Fibroblast of lung (primary cell): ENCODE measurements around the gene IER5L.

Source experiments
- EZH2 ChIP-seq: IDR thresholded peaks from 2 replicates; pipeline ENCODE4 v1.5.1; 2012; ENCODE audit warnings: low read length, control low read depth, mild to moderate bottlenecking; ENCODE audit errors: missing control alignments
- TF ChIP-seq, protein P1 (sequence below), 2 donors: IDR thresholded peaks in 1 of 2; conservative IDR thresholded peaks in 1 of 2; 1 replicate in 1 of 2; 2 replicates in 1 of 2; pipeline ENCODE4 v1.5.1; 2011 to 2012; ENCODE audit warnings: low read length in 2 of 2, control low read depth in 1 of 2, inconsistent platforms in 1 of 2, low read depth in 1 of 2, mild to moderate bottlenecking in 1 of 2

DNA sequence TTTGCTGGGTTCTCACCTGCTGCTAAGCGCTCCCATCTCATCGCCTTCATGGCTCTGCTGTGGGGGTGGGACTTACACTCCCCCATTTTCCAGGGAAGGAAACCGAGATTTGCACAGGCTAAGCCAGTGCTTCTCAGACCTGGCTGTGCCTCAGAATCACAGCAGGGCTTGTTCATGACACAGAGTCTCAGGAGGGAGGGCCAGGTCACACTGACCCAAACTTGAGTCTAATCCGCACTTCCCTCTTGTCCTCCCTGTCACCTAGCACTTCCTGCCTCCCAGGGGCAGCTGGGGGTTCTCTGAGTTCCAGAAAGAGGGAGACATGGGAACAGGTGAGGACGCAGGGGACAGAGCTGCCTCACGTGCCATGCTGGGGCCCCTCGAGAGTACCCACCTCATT, 15.6 kb upstream of the IER5L start:
- TF ChIP-seq, protein P1, sequence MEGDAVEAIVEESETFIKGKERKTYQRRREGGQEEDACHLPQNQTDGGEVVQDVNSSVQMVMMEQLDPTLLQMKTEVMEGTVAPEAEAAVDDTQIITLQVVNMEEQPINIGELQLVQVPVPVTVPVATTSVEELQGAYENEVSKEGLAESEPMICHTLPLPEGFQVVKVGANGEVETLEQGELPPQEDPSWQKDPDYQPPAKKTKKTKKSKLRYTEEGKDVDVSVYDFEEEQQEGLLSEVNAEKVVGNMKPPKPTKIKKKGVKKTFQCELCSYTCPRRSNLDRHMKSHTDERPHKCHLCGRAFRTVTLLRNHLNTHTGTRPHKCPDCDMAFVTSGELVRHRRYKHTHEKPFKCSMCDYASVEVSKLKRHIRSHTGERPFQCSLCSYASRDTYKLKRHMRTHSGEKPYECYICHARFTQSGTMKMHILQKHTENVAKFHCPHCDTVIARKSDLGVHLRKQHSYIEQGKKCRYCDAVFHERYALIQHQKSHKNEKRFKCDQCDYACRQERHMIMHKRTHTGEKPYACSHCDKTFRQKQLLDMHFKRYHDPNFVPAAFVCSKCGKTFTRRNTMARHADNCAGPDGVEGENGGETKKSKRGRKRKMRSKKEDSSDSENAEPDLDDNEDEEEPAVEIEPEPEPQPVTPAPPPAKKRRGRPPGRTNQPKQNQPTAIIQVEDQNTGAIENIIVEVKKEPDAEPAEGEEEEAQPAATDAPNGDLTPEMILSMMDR (conservative IDR thresholded peaks at IDR 0.05 in 1 of 2, IDR thresholded peaks at IDR 0.05 in 1 of 2; ENCODE audit: low read depth in 1 of 2, low read length in 2 of 2), result no peak
- TF ChIP-seq EZH2, result no peak
